HEK293 (cell line): ENCODE measurements around the gene MACROD1.

Experiments
- CTCF ChIA-PET: fragments of 350-600 bp; formaldehyde crosslinking; extraction: SDS; loops from one replicate; lab custom pipeline; 2021; ENCODE audit warnings: antibody characterized with exemption; lab: Yijun Ruan, JAX
- POLR2A ChIA-PET: fragments of 300-600 bp; formaldehyde crosslinking; extraction: SDS; loops from one replicate; lab custom pipeline; 2020; ENCODE audit warnings: antibody characterized with exemption, inconsistent platforms; lab: Yijun Ruan, JAX
- H3K27ac ChIP-seq: fragments of 200-500 bp; sonication (Bioruptor generic); 2 replicates; pipeline ENCODE4 v1.5.1; 2014; ENCODE audit warnings: low read depth, low read length, control low read depth, inconsistent platforms; ENCODE audit errors: extremely low read depth
- H3K36me3 ChIP-seq, 2 experiments: fragments of 200-500 bp in 1 of 2; sonication (Bioruptor generic) in 1 of 2; 1 replicate in 1 of 2; 2 replicates in 1 of 2; pipeline ENCODE4 v1.5.1; 2014 to 2017; ENCODE audit warnings: inconsistent platforms in 2 of 2, low read length in 2 of 2; ENCODE audit not compliant: control insufficient read depth in 2 of 2, insufficient read depth in 1 of 2
- H3K4me1 ChIP-seq: fragments of 200-500 bp; sonication (Bioruptor generic); 2 replicates; pipeline ENCODE4 v1.5.1; 2014; ENCODE audit warnings: mild to moderate bottlenecking, low read length, inconsistent platforms; ENCODE audit not compliant: control insufficient read depth, insufficient read depth
- H3K4me3 ChIP-seq: 2 replicates; pipeline ENCODE4 v1.5.1; 2011; ENCODE audit warnings: low read depth, mild to moderate bottlenecking, control low read depth, low read length, moderate library complexity
- H3K9me3 ChIP-seq: fragments of 200-500 bp; sonication (Bioruptor generic); 2 replicates; pipeline ENCODE4 v1.5.1; 2014; ENCODE audit warnings: low read depth, low read length, inconsistent platforms; ENCODE audit not compliant: control insufficient read depth, insufficient read depth
- CTCF ChIP-seq: fragments of 450-650 bp; formaldehyde crosslinking; IDR thresholded peaks from 2 replicates; pipeline ENCODE4 v1.5.1; 2016; ENCODE audit warnings: missing biosample characterization, missing genetic modification characterization
- GLIS2 ChIP-seq: fragments of 450-650 bp; formaldehyde crosslinking; IDR thresholded peaks from 2 replicates; pipeline ENCODE4 v1.5.1; 2016; ENCODE audit warnings: missing biosample characterization, missing genetic modification characterization
- KLF8 ChIP-seq: fragments of 450-650 bp; formaldehyde crosslinking; IDR thresholded peaks from 2 replicates; pipeline ENCODE4 v1.5.1; 2016; ENCODE audit warnings: missing biosample characterization, missing genetic modification characterization
- MYNN ChIP-seq: fragments of 450-650 bp; formaldehyde crosslinking; IDR thresholded peaks from 2 replicates; pipeline ENCODE4 v1.5.1; 2016; ENCODE audit warnings: missing biosample characterization, missing genetic modification characterization, borderline replicate concordance
- PATZ1 ChIP-seq: fragments of 450-650 bp; formaldehyde crosslinking; IDR thresholded peaks from 2 replicates; pipeline ENCODE4 v1.5.1; 2016; ENCODE audit warnings: missing biosample characterization, missing genetic modification characterization
- SP2 ChIP-seq: fragments of 450-650 bp; formaldehyde crosslinking; IDR thresholded peaks from 2 replicates; pipeline ENCODE4 v1.5.1; 2016; ENCODE audit warnings: missing biosample characterization, missing genetic modification characterization
- SP3 ChIP-seq: fragments of 450-650 bp; formaldehyde crosslinking; IDR thresholded peaks from 2 replicates; pipeline ENCODE4 v1.5.1; 2016; ENCODE audit warnings: missing biosample characterization, missing genetic modification characterization
- ZBTB26 ChIP-seq: fragments of 450-650 bp; formaldehyde crosslinking; optimal IDR thresholded peaks from 2 replicates; pipeline ENCODE3; 2016; ENCODE audit warnings: missing biosample characterization, mild to moderate bottlenecking, missing genetic modification characterization
- ZBTB7A ChIP-seq: fragments of 450-650 bp; formaldehyde crosslinking; IDR thresholded peaks from 2 replicates; pipeline ENCODE4 v1.5.1; 2016; ENCODE audit warnings: low read depth, missing biosample characterization, missing genetic modification characterization
- ZNF146 ChIP-seq: fragments of 450-650 bp; formaldehyde crosslinking; IDR thresholded peaks from 2 replicates; pipeline ENCODE4 v1.5.1; 2016; ENCODE audit warnings: missing biosample characterization, missing genetic modification characterization
- ZNF26 ChIP-seq: fragments of 450-650 bp; formaldehyde crosslinking; IDR thresholded peaks from 2 replicates; pipeline ENCODE4 v1.5.1; 2016; ENCODE audit warnings: missing biosample characterization, missing genetic modification characterization
- ZNF302 ChIP-seq: fragments of 450-650 bp; formaldehyde crosslinking; IDR thresholded peaks from 2 replicates; pipeline ENCODE4 v1.5.1; 2016; ENCODE audit warnings: missing biosample characterization, missing genetic modification characterization, low read depth
- ZNF398 ChIP-seq: fragments of 450-650 bp; formaldehyde crosslinking; IDR thresholded peaks from 2 replicates; pipeline ENCODE4 v1.5.1; 2017; ENCODE audit warnings: missing biosample characterization, missing genetic modification characterization
- ZNF544 ChIP-seq: fragments of 450-650 bp; formaldehyde crosslinking; IDR thresholded peaks from 2 replicates; pipeline ENCODE4 v1.5.0; 2017; ENCODE audit warnings: missing biosample characterization, missing genetic modification characterization
- ZNF555 ChIP-seq: fragments of 450-650 bp; formaldehyde crosslinking; conservative IDR thresholded peaks from 2 replicates; pipeline ENCODE4 v1.5.1; 2017; ENCODE audit warnings: missing biosample characterization, mild to moderate bottlenecking, missing genetic modification characterization, inconsistent platforms
- ZNF654 ChIP-seq: fragments of 450-650 bp; formaldehyde crosslinking; IDR thresholded peaks from 2 replicates; pipeline ENCODE4 v1.5.1; 2016; ENCODE audit warnings: low read depth, missing biosample characterization, missing genetic modification characterization
- ZSCAN23 ChIP-seq: fragments of 450-650 bp; formaldehyde crosslinking; IDR thresholded peaks from 2 replicates; pipeline ENCODE4 v1.5.1; 2016; ENCODE audit warnings: missing biosample characterization, missing genetic modification characterization
- ZSCAN30 ChIP-seq: fragments of 450-650 bp; IDR thresholded peaks from 2 replicates; pipeline ENCODE4 v1.5.1; 2018; ENCODE audit warnings: missing biosample characterization, mild to moderate bottlenecking, missing genetic modification characterization, moderate library complexity

Gene MACROD1

GRCh38 chr11:64152841-64153691, 12.8 kb downstream of the MACROD1 start:
- ChIA-PET POLR2A (interaction anchor here (0.5 to 0.7 kb wide), 3 partner anchors 23 to 175 kb away, joined by 3 to 4 read pairs (median 3); no protein-coding TSS in a partner anchor), CTCF (interaction anchor here (0.5 to 8.9 kb wide), 24 partner anchors 10 to 1810 kb away, joined by 3 to 70 read pairs (median 4); partner anchors contain the start of genes BAD, COX8A and MARK2)
- H3K4me3 ChIP-seq, result no peak overlapping the region
- TF ChIP-seq ZNF398 (tag by site-specific recombination) (peak; percentile 49; the same call in 1 of the 2 replicates), ZNF555 (tag by site-specific recombination) (no peak), GLIS2 (0 out of 2 replicates have a peak, but pooled peaks have one; percentile 8), SP2 (tag by site-specific recombination) (peak; percentile 33; the same call in 1 of the 2 replicates), PATZ1 (tag by site-specific recombination) (0 out of 2 replicates have a peak, but pooled peaks have one; percentile 28), ZSCAN30 (tag by site-specific recombination) (0 out of 2 replicates have a peak, but pooled peaks have one; percentile 36), ZBTB7A (tag by site-specific recombination) (no peak), ZNF302 (tag by site-specific recombination) (no peak), SP3 (peak; percentile 44), CTCF (tag by site-specific recombination) (peak; percentile 83), ZNF654 (tag by site-specific recombination) (peak; percentile 51), MYNN (tag by site-specific recombination) (no peak), ZBTB26 (peak; percentile 16), KLF8 (tag by site-specific recombination) (peak; percentile 26; the same call in 1 of the 2 replicates), ZSCAN23 (tag by site-specific recombination) (no peak), ZNF26 (no peak), ZNF544 (tag by site-specific recombination) (no peak), ZNF146 (no peak)
- TF ChIP-seq, all 188 proteins: peak for 10
- Histone ChIP-seq H3K9me3 (no peaks in the 10 kb centered on the region), H3K27ac (no peak overlapping the region), H3K36me3 (no peaks in the 10 kb centered on the region), H3K4me1 (no peaks in the 10 kb centered on the region)
